Activated naive CD4-positive, alpha-beta T cell treated with anti-CD3 and anti-CD28 coated beads, Interleukin-2, amount 50 U/mL, for 24 hours (primary cell): ENCODE data around the gene PNKP.

ENCODE experiments used
- H3K27ac Mint-ChIP-seq: one replicate; pipeline ENCODE4 v1.8.0; 2021; ENCODE audit warnings: mild to moderate bottlenecking, mixed read lengths
- H3K27me3 Mint-ChIP-seq: one replicate; pipeline ENCODE4 v1.8.0; 2021; ENCODE audit warnings: mixed read lengths
- H3K36me3 Mint-ChIP-seq: one replicate; pipeline ENCODE4 v1.8.0; 2021; ENCODE audit warnings: mixed read lengths
- H3K4me1 Mint-ChIP-seq: one replicate; pipeline ENCODE4 v1.8.0; 2021; ENCODE audit warnings: mixed read lengths
- H3K4me3 Mint-ChIP-seq: one replicate; pipeline ENCODE4 v1.8.0; 2021; ENCODE audit warnings: mild to moderate bottlenecking, mixed read lengths
- H3K9me3 Mint-ChIP-seq: one replicate; pipeline ENCODE4 v1.8.0; 2021; ENCODE audit warnings: mixed read lengths

Gene PNKP

GRCh38 chr19:49894879-49895565 lies 27.6 kb upstream of the PNKP start:
- Mint-ChIP-seq H3K27me3 (no peaks in the 10 kb centered on the region), H3K4me1 (peaks cover 24% of the 10 kb centered on the region), H3K27ac (no peak overlapping the region), H3K36me3 (no peaks in the 10 kb centered on the region), H3K4me3 (no peak overlapping the region), H3K9me3 (no peaks in the 10 kb centered on the region)

- peaks cover 24% of the 10 kb centered on the region for H3K4me1 Mint-ChIP-seq
- no peaks in the 10 kb centered on the region for H3K9me3 Mint-ChIP-seq
- H3K27ac Mint-ChIP-seq: no peak overlapping the region
- H3K36me3 Mint-ChIP-seq: no peaks in the 10 kb centered on the region
- no peak overlapping the region for H3K4me3 Mint-ChIP-seq
- no peaks in the 10 kb centered on the region for H3K27me3 Mint-ChIP-seq
Observed at GRCh38 chr19:49894011-49894664, 26.8 kb upstream of the PNKP start.

DNA sequence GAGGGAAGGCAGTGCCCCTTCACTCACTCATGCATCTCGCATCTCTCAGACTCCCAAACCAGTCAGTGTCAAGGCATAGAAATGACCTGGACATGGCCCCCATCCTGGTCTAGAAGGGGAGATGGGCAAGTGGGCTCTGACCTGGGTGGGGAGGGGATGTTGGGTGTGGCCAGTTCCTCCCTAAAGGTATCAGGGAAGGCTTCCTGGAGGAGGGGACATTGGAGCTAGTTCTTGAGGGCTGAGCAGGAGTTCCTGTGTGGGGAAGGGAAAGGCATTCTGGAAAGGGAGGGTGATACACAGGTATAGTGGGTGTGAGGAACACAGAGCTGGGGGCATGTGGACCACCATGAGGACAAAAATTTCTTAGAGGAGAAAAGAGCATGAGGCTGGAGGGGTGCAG lies 25.3 kb upstream of the PNKP start:
- no peak overlapping the region for H3K27ac Mint-ChIP-seq
- H3K27me3 Mint-ChIP-seq: no peaks in the 10 kb centered on the region
- no peak overlapping the region for H3K4me3 Mint-ChIP-seq
- peaks cover 21% of the 10 kb centered on the region for H3K4me1 Mint-ChIP-seq
- H3K36me3 Mint-ChIP-seq: no peaks in the 10 kb centered on the region
- no peaks in the 10 kb centered on the region for H3K9me3 Mint-ChIP-seq

GRCh38 chr19:49891393-49891792 lies 24.0 kb upstream of the PNKP start:
- Mint-ChIP-seq H3K4me1 (peaks cover 8% of the 10 kb centered on the region), H3K36me3 (no peaks in the 10 kb centered on the region), H3K27ac (no peak overlapping the region), H3K4me3 (no peak overlapping the region), H3K27me3 (no peaks in the 10 kb centered on the region), H3K9me3 (no peaks in the 10 kb centered on the region)

DNA sequence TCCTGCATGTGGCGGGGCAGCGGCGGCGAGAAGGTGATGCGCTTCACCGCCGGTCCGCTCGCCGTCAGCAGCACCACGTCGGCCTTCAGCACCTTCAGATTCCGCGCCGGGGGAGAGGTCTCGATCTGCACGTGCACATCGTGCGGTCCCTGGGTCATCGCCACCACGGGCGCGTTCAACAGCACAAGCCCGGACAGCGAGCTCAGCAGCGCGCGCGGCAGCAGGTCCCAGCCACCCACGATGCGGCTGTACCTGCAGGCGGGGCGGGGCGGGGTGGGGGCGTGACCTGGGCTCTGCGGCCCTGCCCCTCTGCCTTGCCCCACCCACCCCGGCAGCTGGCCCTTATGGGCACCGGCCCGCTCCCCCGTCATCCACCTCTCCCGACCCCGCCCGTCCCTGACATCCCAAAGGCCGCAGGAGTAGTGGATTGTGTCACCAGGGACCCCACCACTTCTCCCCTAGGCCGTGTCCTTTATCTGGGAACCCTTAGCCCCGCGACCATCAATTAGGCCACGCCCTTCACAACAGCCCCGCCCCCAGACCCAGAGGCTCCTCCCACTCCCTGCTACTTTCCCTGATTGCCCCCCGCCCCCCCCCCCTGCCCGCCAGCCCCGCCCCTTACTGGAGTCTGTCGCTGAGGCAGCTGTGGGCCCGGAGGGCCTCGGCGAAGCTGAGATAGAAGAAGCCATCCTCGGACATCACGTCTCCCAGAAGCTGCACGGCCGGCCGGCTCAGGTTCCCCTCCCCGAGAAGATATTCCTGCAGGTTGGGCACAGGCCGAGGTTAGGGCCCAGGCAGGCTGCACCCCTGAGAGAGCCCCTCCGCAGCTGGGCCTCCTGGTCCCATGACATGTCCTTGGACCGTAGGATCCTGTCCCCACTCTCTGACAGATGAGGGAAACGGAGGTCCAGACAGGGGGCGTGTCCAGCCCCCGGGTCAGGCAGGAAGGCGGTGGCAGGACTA lies 23.3 kb upstream of the PNKP start:
- H3K9me3 Mint-ChIP-seq: no peaks in the 10 kb centered on the region
- H3K27ac Mint-ChIP-seq: peak overlapping the region; percentile 65
- peak overlapping the region; percentile 79 for H3K4me3 Mint-ChIP-seq
- H3K36me3 Mint-ChIP-seq: no peaks in the 10 kb centered on the region
- H3K4me1 Mint-ChIP-seq: peaks cover 3% of the 10 kb centered on the region
- H3K27me3 Mint-ChIP-seq: no peaks in the 10 kb centered on the region

DNA sequence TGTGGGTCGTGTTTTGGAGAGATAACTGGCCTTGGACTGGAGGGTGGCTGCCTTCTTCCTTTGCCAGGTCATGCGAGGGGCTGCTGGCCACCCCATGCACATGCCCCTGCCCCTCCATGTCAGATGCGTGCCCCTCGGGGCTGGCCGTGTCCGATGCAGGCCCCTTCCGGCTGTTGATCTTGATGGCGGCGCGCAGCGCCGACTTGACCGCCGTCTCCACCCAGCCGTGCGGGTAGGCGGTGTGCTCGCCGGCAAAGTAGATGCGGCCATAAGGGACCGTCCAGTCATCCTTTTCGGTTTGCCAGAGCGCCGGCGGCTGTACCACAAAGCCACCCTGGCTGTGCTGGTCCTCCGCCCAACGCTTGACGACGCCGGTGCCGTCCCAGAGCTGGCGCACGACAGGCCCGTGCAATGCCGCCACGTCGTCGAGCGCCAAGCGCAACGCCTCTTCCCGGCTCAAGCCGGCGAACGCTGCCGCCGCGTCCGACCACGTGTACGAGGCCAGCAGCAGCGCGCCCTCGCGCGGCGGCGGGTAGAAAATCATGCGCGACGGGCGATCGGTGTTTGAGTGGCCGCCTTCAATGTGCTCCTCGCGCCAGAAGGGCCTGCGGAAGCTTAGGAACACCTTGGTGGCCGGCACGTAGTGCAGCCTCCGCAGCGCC lies 22.4 kb upstream of the PNKP start:
- no peaks in the 10 kb centered on the region for H3K27me3 Mint-ChIP-seq
- peaks cover 3% of the 10 kb centered on the region for H3K4me1 Mint-ChIP-seq
- no peaks in the 10 kb centered on the region for H3K36me3 Mint-ChIP-seq
- H3K4me3 Mint-ChIP-seq: peak overlapping the region; percentile 79
- peak overlapping the region; percentile 65 for H3K27ac Mint-ChIP-seq
- no peaks in the 10 kb centered on the region for H3K9me3 Mint-ChIP-seq

DNA sequence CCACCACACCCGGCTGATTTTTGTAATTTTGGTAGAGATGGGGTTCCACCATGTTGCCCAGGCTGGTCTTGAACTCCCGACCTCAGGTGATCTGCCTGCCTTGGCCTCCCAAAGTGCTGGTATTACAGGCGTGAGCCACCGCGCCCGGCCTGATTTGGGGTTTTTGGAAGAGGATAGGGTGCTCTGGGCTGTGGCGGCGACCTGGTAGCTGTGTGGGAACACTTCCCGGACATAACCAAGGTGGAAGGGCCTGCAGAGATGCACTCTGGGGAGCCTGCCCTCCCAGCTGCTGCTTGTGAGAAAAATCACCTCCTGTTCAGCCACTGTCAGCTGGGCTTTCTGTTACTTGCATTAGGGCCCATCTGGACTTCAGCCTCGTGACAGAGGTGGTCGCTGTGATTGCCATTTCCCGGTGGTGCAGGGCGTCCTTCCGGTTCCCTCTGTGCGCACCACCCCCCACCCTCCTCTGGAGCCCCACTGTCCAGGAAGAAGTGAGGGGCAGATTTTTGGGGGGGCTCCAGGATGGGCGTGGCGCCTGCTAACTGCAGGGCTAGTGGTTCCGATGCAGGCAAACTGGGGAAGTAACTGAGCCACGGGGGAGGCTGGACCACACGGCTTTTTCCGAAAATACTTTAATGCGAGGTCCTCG lies 21.8 kb upstream of the PNKP start:
- H3K4me3 Mint-ChIP-seq: peak overlapping the region; percentile 3
- H3K36me3 Mint-ChIP-seq: peaks cover 2% of the 10 kb centered on the region

GRCh38 chr19:49888510-49888824 lies 21.1 kb upstream of the PNKP start:
- peaks cover 3% of the 10 kb centered on the region for H3K4me1 Mint-ChIP-seq
- no peak overlapping the region for H3K27ac Mint-ChIP-seq
- H3K27me3 Mint-ChIP-seq: no peaks in the 10 kb centered on the region
- H3K9me3 Mint-ChIP-seq: no peaks in the 10 kb centered on the region
- H3K36me3 Mint-ChIP-seq: peaks cover 2% of the 10 kb centered on the region
- no peak overlapping the region for H3K4me3 Mint-ChIP-seq

More for the DNA sequence above, 21.8 kb upstream of the PNKP start:
- no peak overlapping the region for H3K27ac Mint-ChIP-seq
- peaks cover 3% of the 10 kb centered on the region for H3K4me1 Mint-ChIP-seq
- H3K27me3 Mint-ChIP-seq: no peaks in the 10 kb centered on the region
- H3K9me3 Mint-ChIP-seq: no peaks in the 10 kb centered on the region

DNA sequence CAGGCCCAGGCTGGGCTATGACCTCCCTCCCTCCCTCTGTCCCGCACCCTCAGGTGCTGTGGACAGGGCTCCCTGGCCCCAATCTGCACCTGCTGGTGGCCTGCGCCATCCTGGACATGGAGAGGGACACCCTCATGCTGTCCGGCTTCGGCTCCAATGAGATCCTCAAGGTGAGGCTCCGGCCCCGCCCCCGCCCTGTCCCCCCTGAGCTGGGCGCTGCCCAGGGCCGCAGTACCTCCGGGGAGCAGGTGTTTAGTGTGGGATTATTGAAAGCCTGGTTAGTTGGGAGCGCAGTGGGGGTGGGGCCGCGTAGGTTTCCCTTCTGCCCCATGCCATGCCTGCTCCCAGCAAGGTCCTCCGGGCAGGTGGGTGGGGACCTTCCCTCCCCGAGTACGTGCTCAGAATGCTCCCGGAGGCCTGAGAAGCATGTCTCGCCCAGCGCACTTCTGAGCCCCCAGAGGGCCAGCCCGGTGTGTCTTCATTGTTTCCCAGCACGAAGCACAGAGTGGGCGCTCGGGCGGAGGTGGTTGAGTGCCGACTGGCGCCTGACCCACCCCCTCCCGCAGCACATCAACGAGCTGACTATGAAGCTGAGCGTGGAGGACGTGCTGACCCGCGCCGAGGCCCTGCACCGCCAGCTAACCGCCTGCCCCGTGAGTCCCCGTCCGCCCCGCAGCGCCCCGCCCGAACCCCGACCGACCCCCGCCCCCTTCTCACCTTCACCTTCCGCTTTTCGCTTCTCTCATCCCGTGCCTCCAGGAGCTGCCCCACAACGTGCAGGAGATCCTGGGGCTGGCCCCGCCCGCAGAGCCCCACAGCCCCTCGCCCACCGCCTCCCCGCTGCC lies 20.5 kb upstream of the PNKP start:
- Mint-ChIP-seq H3K4me3 (no peak overlapping the region), H3K4me1 (peaks cover 3% of the 10 kb centered on the region), H3K9me3 (no peaks in the 10 kb centered on the region), H3K27ac (no peak overlapping the region), H3K27me3 (no peaks in the 10 kb centered on the region), H3K36me3 (peaks cover 4% of the 10 kb centered on the region)

- Mint-ChIP-seq H3K4me3 (no peak overlapping the region), H3K9me3 (no peaks in the 10 kb centered on the region), H3K27me3 (no peaks in the 10 kb centered on the region), H3K27ac (no peak overlapping the region), H3K36me3 (peaks cover 4% of the 10 kb centered on the region), H3K4me1 (peaks cover 3% of the 10 kb centered on the region)
Observed at GRCh38 chr19:49887037-49887664, 19.8 kb upstream of the PNKP start.

DNA sequence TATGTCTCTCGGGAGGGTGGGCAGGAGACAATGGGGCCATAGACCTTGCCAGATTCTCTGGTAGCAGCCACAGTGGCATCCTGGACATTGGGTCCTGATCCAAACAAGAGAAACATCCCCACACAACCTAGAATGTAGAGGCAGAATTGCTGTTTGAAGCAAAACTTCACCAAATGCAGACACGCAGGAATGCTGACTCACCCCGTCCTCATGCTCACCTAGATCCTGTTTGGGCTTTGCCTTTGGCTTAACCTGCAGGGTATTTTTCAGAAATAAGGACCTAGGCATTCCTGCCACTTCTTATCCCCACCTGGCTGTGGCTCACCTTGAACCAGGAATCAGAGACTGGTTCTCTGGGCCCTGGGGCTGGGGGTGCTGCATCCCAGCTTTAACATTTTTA lies 17.4 kb upstream of the PNKP start:
- H3K4me1 Mint-ChIP-seq: no peaks in the 10 kb centered on the region
- peaks cover 4% of the 10 kb centered on the region for H3K36me3 Mint-ChIP-seq
- H3K9me3 Mint-ChIP-seq: no peaks in the 10 kb centered on the region
- no peak overlapping the region for H3K4me3 Mint-ChIP-seq
- no peaks in the 10 kb centered on the region for H3K27me3 Mint-ChIP-seq
- H3K27ac Mint-ChIP-seq: no peak overlapping the region

- Mint-ChIP-seq H3K27me3 (no peaks in the 10 kb centered on the region), H3K4me3 (no peak overlapping the region), H3K4me1 (peaks cover 3% of the 10 kb centered on the region), H3K9me3 (no peaks in the 10 kb centered on the region), H3K36me3 (peaks cover 4% of the 10 kb centered on the region), H3K27ac (no peak overlapping the region)
Observed at GRCh38 chr19:49884109-49884508, 16.7 kb upstream of the PNKP start.

- H3K27ac Mint-ChIP-seq: no peak overlapping the region
- no peaks in the 10 kb centered on the region for H3K9me3 Mint-ChIP-seq
- H3K4me3 Mint-ChIP-seq: no peak overlapping the region
- H3K36me3 Mint-ChIP-seq: peaks cover 4% of the 10 kb centered on the region
- no peaks in the 10 kb centered on the region for H3K27me3 Mint-ChIP-seq
- H3K4me1 Mint-ChIP-seq: peaks cover 13% of the 10 kb centered on the region
Observed at GRCh38 chr19:49883094-49883493, 15.7 kb upstream of the PNKP start.

DNA sequence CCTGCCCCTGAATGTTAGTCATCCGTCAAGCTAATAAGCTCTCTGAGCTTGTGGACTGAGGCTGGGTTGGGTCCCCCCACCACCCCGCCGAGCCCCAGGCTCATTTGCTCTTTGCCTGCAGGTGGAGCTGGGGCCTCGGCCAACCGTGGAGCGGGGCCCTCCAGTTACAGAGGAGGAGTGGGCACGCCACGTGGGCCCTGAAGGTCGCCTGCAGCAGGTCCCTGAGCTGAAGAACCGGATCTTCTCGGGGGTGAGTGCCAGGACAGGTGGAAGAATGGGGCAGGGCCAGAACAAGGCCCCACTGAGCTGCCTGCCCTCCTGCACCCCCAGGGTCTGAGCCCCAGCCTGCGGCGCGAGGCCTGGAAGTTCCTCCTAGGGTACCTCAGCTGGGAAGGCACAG lies 15.3 kb upstream of the PNKP start:
- Mint-ChIP-seq H3K4me1 (peaks cover 15% of the 10 kb centered on the region), H3K4me3 (no peak overlapping the region), H3K36me3 (peaks cover 4% of the 10 kb centered on the region), H3K9me3 (no peaks in the 10 kb centered on the region), H3K27me3 (no peaks in the 10 kb centered on the region), H3K27ac (no peak overlapping the region)
